AG09309 (cell line): ENCODE results near the gene DGKH.

Experiments
- DNase-seq: peaks from one replicate; pipeline ENCODE4 v3.0.0-alpha.2; 2010; ENCODE audit warnings: low read depth
- H3K4me3 ChIP-seq: 2 replicates; pipeline ENCODE4 v1.5.1; 2011; ENCODE audit warnings: mild to moderate bottlenecking, low read depth, low read length, moderate library complexity; ENCODE audit not compliant: control insufficient read depth
- CTCF ChIP-seq: IDR thresholded peaks from 2 replicates; pipeline ENCODE4 v1.5.1; 2011; ENCODE audit warnings: mild to moderate bottlenecking, low read depth, low read length, inconsistent platforms; ENCODE audit not compliant: insufficient read depth, control insufficient read depth; ENCODE audit errors: missing control alignments

DGKH gene

GRCh38 chr13:42275506-42275905 is 227.1 kb downstream of the DGKH start:
- DNase-seq: no peak
- no peak overlapping the region for H3K4me3 ChIP-seq
- no peak for TF ChIP-seq CTCF

GRCh38 chr13:42276683-42277082 is 228.2 kb downstream of the DGKH start:
- DNase-seq: no peak
- H3K4me3 ChIP-seq: no peak overlapping the region
- TF ChIP-seq CTCF: no peak

- H3K4me3 ChIP-seq: no peak overlapping the region
- no peak for TF ChIP-seq CTCF
- DNase-seq: no peak
These were observed 229.3 kb downstream of the DGKH start for GRCh38 chr13:42277618-42278276.

- H3K4me3 ChIP-seq: no peak overlapping the region
- no peak for TF ChIP-seq CTCF
- DNase-seq: no peak
These were observed 230.6 kb downstream of the DGKH start for GRCh38 chr13:42279080-42279479.

- DNase-seq: no peak
- no peak for TF ChIP-seq CTCF
- no peak overlapping the region for H3K4me3 ChIP-seq
These were observed 231.5 kb downstream of the DGKH start for GRCh38 chr13:42279986-42280385.

- no peak for TF ChIP-seq CTCF
- H3K4me3 ChIP-seq: no peak overlapping the region
- no peak for DNase-seq
These were observed 232.1 kb downstream of the DGKH start for GRCh38 chr13:42280537-42280936.
